Smooth muscle cell (in vitro differentiated cells): ENCODE measurements around the gene STX17. TPM values are rescaled to one million over a fixed set of nuclear protein-coding genes. Genes with fewer than 3 reads are reported as not detected.

ENCODE experiments used
- DNase-seq: peaks from one replicate; lab custom pipeline; 2025; ENCODE audit not compliant: unreplicated experiment; lab: John Stamatoyannopoulos, UW
- H2AFZ ChIP-seq: fragments of 200-600 bp; sonication (generic); 2 replicates; pipeline ENCODE4 v1.6.0; 2016; ENCODE audit warnings: antibody characterized with exemption, low read depth, mild to moderate bottlenecking
- H3F3A ChIP-seq: fragments of 200-600 bp; sonication (generic); 2 replicates; pipeline ENCODE4 v1.6.0; 2017; ENCODE audit warnings: antibody characterized with exemption, low read depth
- H3K27ac ChIP-seq: fragments of 200-600 bp; sonication (generic); 2 replicates; pipeline ENCODE4 v1.5.1; 2016; ENCODE audit warnings: low read depth, mild to moderate bottlenecking
- H3K27me3 ChIP-seq: fragments of 200-600 bp; sonication (generic); 2 replicates; pipeline ENCODE4 v1.6.1; 2016; ENCODE audit warnings: low read depth, mild to moderate bottlenecking
- H3K36me3 ChIP-seq: fragments of 200-600 bp; sonication (generic); 2 replicates; pipeline ENCODE4 v1.5.1; 2016; ENCODE audit warnings: low read depth
- H3K4me1 ChIP-seq: fragments of 200-600 bp; sonication (generic); 2 replicates; pipeline ENCODE4 v1.5.1; 2016; ENCODE audit warnings: low read depth
- H3K4me2 ChIP-seq: fragments of 200-600 bp; sonication (generic); 2 replicates; pipeline ENCODE4 v1.6.0; 2016; ENCODE audit warnings: mild to moderate bottlenecking
- H3K4me3 ChIP-seq: fragments of 200-600 bp; sonication (generic); 2 replicates; pipeline ENCODE4 v1.5.1; 2016; ENCODE audit warnings: mild to moderate bottlenecking
- H3K79me2 ChIP-seq: fragments of 200-600 bp; sonication (generic); 2 replicates; pipeline ENCODE4 v1.6.0; 2016; ENCODE audit warnings: low read depth, mild to moderate bottlenecking
- H3K9ac ChIP-seq: fragments of 200-600 bp; sonication (generic); 2 replicates; pipeline ENCODE4 v1.6.0; 2016; ENCODE audit warnings: low read depth
- H3K9me3 ChIP-seq: fragments of 200-600 bp; sonication (generic); replicated peaks from 2 replicates; pipeline ENCODE4 v1.5.1; 2016; ENCODE audit warnings: low read depth
- H4K20me1 ChIP-seq: fragments of 200-600 bp; sonication (generic); 2 replicates; pipeline ENCODE4 v1.6.0; 2016; ENCODE audit warnings: low read depth
- WGBS: methylation state at CpG from one replicate; pipeline ENCODE4 v1.1.7; 2016; ENCODE audit warnings: low lambda C conversion rate; 5-methylcytosine and 5-hydroxymethylcytosine counted together
- polyA plus RNA-seq: library from polyadenylated mRNA; unstranded; fragments of >200 nt; fragmentation: Nextera tagmentation; extraction: Ambion mirVana; gene quantifications from 2 replicates; pipeline ENCODE4 v1.2.1, GENCODE V29; 2016
- total RNA-seq: library from RNA; depleted of rRNA; stranded (reverse); fragments of >200 nt; gene quantifications from 2 replicates; pipeline ENCODE4 v1.2.3, GENCODE V29; 2014
- TF ChIP-seq, protein P1 (sequence below): fragments of 200-600 bp; sonication (generic); IDR thresholded peaks from 2 replicates; pipeline ENCODE4 v1.5.1; 2017; ENCODE audit warnings: borderline replicate concordance, mild to moderate bottlenecking, antibody characterized with exemption; ENCODE audit not compliant: insufficient read depth, poor library complexity, severe bottlenecking

The STX17 gene
- total and polyA plus RNA-seq, 2 experiments from 2014 or later = 11.1 to 15.9 TPM

DNA sequence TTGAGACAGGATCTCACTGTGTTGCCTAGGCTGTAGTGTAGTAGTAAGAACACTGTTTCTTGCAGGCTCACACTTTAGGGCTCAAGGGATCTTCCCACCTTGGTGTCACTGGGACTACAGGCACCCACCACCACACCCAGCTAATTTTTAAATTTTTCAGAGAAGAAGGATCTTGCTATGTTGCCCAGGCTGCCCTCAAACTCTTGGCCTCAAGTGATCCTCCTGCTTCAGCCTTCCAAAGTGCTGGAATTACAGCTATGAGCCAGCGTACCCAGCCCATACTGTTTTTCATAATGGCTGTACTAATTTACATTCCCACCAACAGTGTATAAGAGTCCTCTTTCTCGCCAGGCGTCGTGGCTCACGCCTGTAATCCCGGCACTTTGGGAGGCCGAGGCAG lies 5.1 kb downstream of the STX17 start:
- Histone ChIP-seq H3K4me1 (peaks cover 4% of the 10 kb centered on the region), H3F3A (no peaks in the 10 kb centered on the region), H3K9me3 (no peaks in the 10 kb centered on the region), H3K4me2 (no peak overlapping the region), H3K4me3 (no peak overlapping the region), H3K9ac (no peak overlapping the region), H3K27ac (no peak overlapping the region), H3K79me2 (peaks cover 30% of the 10 kb centered on the region), H4K20me1 (peaks cover 10% of the 10 kb centered on the region), H3K36me3 (no peaks in the 10 kb centered on the region), H2AFZ (no peak overlapping the region), H3K27me3 (no peaks in the 10 kb centered on the region)
- TF ChIP-seq, protein P1, sequence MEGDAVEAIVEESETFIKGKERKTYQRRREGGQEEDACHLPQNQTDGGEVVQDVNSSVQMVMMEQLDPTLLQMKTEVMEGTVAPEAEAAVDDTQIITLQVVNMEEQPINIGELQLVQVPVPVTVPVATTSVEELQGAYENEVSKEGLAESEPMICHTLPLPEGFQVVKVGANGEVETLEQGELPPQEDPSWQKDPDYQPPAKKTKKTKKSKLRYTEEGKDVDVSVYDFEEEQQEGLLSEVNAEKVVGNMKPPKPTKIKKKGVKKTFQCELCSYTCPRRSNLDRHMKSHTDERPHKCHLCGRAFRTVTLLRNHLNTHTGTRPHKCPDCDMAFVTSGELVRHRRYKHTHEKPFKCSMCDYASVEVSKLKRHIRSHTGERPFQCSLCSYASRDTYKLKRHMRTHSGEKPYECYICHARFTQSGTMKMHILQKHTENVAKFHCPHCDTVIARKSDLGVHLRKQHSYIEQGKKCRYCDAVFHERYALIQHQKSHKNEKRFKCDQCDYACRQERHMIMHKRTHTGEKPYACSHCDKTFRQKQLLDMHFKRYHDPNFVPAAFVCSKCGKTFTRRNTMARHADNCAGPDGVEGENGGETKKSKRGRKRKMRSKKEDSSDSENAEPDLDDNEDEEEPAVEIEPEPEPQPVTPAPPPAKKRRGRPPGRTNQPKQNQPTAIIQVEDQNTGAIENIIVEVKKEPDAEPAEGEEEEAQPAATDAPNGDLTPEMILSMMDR = no peak
- 98% methylated on average over 7 of the region's 7 CpGs for WGBS
- no peak for DNase-seq

DNA sequence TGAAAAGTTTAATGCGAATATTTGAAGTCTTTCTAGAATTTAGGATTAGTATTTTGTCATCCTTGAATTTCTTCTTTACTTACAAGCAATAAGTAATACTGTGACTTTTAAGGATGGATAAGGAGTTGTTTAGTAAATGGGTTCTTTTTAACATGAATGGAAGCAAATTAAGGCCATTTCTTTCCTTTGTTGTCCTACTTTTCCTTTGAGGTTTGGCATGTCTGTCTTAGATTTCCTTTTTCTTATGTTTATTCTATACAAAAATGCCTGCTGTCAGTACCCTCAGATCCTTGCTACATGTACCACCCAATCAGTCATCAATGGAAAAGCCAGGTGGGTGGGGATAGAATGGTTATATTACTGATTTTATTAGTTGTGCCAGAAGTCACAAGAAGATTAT lies 10.2 kb downstream of the STX17 start:
- TF ChIP-seq, protein P1 = no peak
- no peak overlapping the region for H3K4me2 ChIP-seq
- no peaks in the 10 kb centered on the region for H3K4me1 ChIP-seq
- no peak overlapping the region for H3K9ac ChIP-seq
- H3K4me3 ChIP-seq = no peak overlapping the region
- no peaks in the 10 kb centered on the region for H3K9me3 ChIP-seq
- H3F3A ChIP-seq = no peaks in the 10 kb centered on the region
- H3K27me3 ChIP-seq = no peaks in the 10 kb centered on the region
- peaks cover 1% of the 10 kb centered on the region for H3K36me3 ChIP-seq
- peaks cover 10% of the 10 kb centered on the region for H4K20me1 ChIP-seq
- H3K27ac ChIP-seq = no peak overlapping the region
- H3K79me2 ChIP-seq = peaks cover 5% of the 10 kb centered on the region
- DNase-seq = no peak
- WGBS = 39% methylated on average over 1 of the region's 1 CpG
- H2AFZ ChIP-seq = no peak overlapping the region

DNA sequence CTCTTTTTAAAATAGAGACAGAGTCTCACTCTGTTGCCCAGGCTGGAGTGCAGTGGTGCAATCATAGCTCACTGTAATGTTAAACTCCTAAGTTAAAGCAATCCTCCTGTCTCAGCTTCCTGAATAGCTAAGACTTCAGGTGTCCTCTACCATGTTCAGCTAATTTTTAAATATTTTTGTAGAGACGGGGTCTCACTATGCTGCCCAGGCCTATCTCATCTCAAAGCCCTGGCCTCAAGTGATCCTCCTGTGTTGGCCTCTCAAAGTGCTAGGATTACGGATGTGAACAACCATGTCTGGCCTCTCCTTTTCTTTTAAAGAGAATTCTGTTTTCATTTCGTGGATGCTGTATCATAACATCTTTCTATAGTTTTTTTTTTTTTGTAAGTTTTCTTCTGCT lies 11.7 kb downstream of the STX17 start:
- TF ChIP-seq, protein P1 = no peak
- peaks cover 16% of the 10 kb centered on the region for H3K36me3 ChIP-seq
- no peak overlapping the region for H2AFZ ChIP-seq
- no peaks in the 10 kb centered on the region for H3K27me3 ChIP-seq
- DNase-seq = no peak
- WGBS = 93% methylated on average over 3 of the region's 3 CpGs
- H3K4me1 ChIP-seq = no peaks in the 10 kb centered on the region
- no peak overlapping the region for H3K27ac ChIP-seq
- H3K9ac ChIP-seq = no peak overlapping the region
- no peaks in the 10 kb centered on the region for H3K79me2 ChIP-seq
- H3F3A ChIP-seq = no peaks in the 10 kb centered on the region
- no peak overlapping the region for H3K4me3 ChIP-seq
- H4K20me1 ChIP-seq = peaks cover 4% of the 10 kb centered on the region
- no peak overlapping the region for H3K4me2 ChIP-seq
- no peaks in the 10 kb centered on the region for H3K9me3 ChIP-seq

DNA sequence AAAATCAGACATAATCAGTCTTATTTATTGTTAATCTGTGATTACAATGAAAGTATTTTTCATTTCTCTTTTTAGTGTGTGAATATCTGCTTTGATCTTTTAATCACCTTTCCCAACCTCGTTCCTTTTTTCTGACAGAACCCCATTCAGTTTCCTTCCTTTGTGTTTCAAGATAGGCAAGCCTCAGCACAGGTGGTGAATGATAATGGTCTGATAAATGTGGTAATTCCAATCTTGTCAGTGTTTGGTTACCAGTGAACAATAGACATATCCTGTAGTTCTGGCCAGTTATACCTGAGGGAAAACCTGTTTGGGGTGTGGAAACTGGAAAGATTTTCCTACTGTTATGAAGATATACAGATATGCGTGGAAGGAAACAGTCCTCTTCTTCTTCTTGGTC lies 13.5 kb downstream of the STX17 start:
- TF ChIP-seq, protein P1 = no peak
- WGBS = 84% methylated on average over 2 of the region's 2 CpGs
- no peaks in the 10 kb centered on the region for H3F3A ChIP-seq
- no peak overlapping the region for H3K4me3 ChIP-seq
- H3K9me3 ChIP-seq = no peaks in the 10 kb centered on the region
- H3K9ac ChIP-seq = no peak overlapping the region
- H3K27me3 ChIP-seq = no peaks in the 10 kb centered on the region
- H3K36me3 ChIP-seq = peaks cover 18% of the 10 kb centered on the region
- no peaks in the 10 kb centered on the region for H4K20me1 ChIP-seq
- no peak for DNase-seq
- no peaks in the 10 kb centered on the region for H3K79me2 ChIP-seq
- H3K4me2 ChIP-seq = no peak overlapping the region
- no peak overlapping the region for H2AFZ ChIP-seq
- H3K27ac ChIP-seq = no peak overlapping the region
- no peaks in the 10 kb centered on the region for H3K4me1 ChIP-seq
